Measurements from ENCODE around the gene RUNX3.

RUNX3 gene

GRCh38 chr1:24945354-24946326, 15.6 kb upstream of the RUNX3 start:
- no peak for DNase-seq

GRCh38 chr1:24944318-24944717, 14.2 kb upstream of the RUNX3 start:
- DNase-seq: no peak

DNA sequence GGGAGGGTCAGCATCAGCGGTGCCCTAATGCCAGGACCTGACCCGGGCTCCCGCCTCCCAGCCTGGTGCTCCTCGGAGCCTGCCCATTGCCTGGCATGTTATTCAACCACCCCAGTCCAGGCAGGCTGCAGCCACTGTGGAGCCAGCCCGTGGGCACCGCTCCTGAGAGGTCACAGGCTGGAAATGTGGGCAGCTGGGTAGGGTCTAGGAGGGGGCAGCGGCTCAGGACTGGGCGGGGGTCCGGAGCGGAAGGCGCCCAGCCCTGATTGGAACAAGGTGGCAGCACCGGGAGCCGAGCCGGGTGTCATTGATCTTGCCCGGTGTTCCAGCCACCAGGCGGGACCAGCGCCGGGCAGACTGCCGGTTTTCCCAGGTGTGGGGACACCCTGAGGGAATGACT, 12.7 kb upstream of the RUNX3 start:
- no peak for DNase-seq

GRCh38 chr1:24941564-24941963, 11.5 kb upstream of the RUNX3 start:
- no peak for DNase-seq

GRCh38 chr1:24940231-24940630, 10.2 kb upstream of the RUNX3 start:
- no peak for DNase-seq

DNA sequence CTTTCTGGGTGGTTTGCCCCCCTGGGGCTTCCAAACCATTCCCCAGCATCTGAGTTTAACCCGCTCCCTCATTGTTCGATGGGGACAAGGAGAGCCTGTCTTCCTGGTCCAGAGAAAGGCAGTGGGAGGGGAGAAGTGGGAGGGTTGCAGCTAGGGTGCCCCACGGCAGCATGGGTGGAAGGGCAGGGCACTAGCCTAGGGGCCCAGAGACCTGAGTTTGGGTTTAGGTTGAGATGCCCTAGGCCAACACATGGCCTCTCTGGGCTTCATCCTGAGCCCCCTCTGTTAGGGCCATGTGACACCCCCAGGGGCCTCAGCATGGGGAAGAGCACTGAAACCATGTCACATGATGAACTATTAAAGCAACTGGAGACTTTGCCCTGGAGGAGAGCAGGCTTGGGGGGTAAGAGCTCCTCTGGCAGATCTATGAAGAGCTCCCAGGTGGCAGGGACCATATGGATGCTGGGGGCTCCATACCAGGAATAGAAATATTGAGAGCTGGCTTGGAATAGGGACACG, 9.7 kb upstream of the RUNX3 start:
- no peak for DNase-seq

DNA sequence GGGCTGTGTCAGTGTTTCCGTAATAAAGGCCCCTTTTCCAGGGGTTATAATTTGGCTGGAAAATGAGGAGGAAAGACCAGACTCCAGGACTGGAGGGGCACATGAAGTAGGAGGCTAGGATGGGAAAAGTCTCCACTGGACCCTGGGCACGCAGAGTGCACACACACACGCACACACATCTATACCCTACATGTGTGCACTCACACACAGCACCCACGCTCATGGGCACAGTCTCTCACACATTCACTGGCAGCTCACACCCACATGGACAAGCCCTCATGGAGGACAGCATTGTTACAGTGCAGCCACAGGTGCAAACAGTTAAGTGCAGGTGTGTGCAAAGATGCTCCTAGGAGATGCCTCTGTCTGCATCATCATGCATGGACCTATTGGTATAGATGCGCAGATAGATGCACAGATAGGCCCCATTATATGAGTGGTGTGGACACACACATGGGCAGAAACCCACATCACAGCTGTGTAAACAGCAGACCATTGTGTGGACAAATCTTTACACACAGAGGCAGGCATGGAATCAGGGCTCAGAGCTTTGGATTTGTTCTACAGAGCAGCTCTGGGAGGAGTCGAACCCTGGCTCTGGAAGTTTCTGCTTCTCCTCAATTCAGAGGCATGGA, 9.1 kb upstream of the RUNX3 start:
- DNase-seq: no peak

GRCh38 chr1:24938276-24938675, 8.2 kb upstream of the RUNX3 start:
- DNase-seq: no peak

- DNase-seq: no peak
These were observed 6.6 kb upstream of the RUNX3 start for GRCh38 chr1:24936684-24937083.

GRCh38 chr1:24935615-24936484, 5.8 kb upstream of the RUNX3 start:
- DNase-seq: no peak

DNA sequence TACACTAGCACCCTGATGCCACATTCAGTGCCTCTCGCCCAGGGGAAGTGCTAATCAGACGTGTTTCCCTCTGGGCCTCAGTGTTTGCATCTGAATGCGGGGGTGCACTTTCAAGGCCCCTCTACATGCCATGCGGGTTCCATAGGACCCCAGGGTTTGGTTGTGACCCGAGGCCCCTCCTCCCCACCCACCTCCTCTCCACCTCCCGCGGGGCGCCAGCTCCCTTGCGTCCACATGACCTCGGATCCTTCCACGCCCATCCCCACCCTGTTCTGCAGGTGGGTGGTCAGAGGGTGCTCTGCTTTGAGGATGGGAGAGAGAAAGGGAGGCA, 5.1 kb upstream of the RUNX3 start:
- DNase-seq: no peak

GRCh38 chr1:24934310-24935195, 4.5 kb upstream of the RUNX3 start:
- DNase-seq: no peak

GRCh38 chr1:24933468-24933867, 3.4 kb upstream of the RUNX3 start:
- DNase-seq: no peak

DNA sequence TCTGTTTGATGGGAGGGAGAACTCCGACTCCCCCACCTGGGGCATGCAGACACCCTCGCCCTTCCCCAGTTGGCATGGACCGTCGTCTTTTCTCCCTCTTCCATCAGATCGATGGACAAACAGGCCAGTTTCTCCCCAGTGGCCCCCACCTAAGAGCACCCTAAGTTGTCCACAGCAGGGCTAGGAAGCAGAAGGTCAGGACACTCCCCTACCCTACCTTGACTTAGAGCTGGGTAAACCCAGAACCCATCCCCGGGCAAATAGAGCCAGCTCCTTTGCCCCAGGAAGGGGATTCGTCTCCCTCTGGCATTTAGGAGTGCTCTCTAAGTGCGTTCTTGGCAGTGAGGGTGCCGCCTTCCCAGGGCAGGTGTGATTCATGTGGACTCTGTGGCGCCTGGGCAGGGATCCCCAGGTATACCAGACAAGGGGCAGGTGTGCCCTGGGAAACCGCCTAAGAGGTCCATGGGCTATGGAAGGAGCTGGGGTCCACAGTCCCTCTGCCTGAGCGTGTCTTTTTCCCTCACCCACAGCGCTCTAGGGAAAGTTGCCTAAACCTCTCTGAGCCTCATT, 2.7 kb upstream of the RUNX3 start:
- no peak for DNase-seq

DNA sequence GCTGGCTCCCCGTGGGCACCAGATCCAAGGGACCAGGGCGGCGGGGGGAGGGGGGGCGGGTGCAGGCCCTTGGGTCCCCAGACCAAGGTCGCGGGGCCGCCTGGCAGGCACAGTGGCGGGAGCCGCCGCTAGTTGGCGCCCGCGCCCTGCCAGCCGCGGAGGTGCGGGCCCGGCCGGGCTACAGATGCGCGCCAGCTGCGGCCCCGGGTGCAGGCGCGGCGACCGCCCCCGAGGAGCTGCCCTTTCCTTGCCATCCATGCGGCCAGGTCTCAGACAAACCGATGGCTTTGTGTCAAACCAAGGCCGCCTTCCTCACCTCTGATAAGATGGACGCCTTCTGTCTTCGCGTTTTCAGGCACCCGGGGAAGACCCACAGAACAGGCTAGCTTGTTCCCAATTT, 2.2 kb upstream of the RUNX3 start:
- peak; percentile 58 to 62 for DNase-seq

DNA sequence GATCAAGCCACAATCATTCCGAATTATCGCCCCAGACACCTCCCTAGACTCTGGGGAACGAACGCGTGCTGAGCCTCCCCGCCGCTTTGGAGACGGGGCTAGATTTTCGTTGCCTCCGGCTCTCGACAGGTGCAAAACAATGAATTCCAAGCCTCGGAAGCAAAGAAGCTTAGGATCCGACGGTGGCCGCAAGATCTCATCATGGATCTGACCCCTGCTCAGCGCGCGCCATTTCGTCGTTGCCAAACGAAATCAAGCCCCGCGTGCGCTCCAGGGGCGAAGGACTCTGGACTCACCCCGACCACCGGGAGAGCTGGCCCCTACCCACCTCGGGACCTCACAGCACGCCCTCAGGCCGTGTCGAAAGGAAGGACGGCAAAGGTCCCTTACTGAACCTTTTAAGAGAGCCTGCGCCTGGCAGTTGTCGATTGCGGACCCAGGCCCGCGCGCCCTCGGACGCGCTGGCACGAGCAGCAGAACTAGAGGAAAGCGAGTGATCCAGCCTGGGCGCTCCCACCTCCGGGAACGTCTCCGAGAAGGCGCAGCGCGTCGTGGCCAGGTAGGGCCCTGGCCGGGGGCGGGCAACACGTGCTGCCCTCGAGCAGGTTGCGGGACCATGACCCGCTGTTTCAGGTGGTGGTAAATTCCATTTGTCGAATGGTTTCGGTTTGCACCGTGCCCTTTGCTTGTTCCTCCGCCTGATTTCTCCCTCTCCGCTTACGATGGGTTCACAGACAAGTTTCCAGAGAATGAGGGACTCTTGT, 1.6 kb upstream of the RUNX3 start:
- DNase-seq: no peak

DNA sequence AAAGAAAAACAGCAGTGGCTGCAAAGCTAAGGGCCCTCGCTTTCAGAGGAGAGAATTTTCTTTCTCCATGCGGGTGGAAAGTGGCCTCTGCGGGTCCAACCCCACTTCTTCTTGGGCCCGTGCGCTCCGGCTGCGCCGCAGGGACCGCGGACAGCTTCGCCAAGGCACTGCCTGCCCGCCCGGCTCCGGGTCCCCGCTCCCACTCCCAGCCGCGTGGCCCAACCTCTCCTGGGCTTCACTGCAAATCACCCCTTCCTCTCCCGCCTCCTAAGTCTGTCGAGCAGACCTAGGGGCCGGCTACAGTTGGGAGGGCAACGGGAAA, 1.0 kb upstream of the RUNX3 start:
- DNase-seq: no peak

DNA sequence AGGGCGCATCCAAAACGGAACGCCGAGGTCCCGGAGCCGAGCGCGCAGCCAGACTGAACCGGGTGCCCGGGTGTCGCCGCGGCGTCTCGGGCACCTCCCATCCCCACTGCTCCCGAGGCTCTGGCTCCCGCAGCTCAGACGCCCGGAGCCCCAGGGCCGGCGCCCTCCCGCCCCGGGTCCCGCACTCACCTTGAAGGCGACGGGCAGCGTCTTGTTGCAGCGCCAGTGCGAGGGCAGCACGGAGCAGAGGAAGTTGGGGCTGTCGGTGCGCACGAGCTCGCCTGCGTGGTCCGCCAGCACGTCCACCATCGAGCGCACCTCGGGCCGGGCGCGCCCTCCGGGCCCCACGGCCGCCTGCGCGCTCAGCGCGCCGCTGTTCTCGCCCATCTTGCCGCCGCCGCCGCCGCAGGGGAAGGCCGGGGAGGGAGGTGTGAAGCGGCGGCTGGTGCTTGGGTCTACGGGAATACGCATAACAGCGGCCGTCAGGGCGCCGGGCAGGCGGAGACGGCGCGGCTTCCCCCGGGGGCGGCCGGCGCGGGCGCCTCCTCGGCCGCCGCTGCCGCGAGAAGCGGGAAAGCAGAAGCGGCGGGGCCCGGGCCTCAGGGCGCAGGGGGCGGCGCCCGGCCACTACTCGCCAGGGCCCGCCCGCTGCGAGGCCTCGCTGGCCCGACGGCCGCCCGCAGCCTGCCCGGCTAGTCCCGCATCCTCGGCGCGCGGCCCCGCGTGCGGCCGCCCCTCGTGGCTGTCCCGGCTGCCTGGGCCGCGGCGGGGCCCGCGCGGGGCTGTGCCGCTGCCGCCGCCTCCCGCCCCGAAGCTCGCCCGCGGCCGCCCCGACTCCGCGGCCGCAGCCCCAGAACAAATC, 447 bp downstream of the RUNX3 start:
- DNase-seq: peak; percentile 47 to 55

DNA sequence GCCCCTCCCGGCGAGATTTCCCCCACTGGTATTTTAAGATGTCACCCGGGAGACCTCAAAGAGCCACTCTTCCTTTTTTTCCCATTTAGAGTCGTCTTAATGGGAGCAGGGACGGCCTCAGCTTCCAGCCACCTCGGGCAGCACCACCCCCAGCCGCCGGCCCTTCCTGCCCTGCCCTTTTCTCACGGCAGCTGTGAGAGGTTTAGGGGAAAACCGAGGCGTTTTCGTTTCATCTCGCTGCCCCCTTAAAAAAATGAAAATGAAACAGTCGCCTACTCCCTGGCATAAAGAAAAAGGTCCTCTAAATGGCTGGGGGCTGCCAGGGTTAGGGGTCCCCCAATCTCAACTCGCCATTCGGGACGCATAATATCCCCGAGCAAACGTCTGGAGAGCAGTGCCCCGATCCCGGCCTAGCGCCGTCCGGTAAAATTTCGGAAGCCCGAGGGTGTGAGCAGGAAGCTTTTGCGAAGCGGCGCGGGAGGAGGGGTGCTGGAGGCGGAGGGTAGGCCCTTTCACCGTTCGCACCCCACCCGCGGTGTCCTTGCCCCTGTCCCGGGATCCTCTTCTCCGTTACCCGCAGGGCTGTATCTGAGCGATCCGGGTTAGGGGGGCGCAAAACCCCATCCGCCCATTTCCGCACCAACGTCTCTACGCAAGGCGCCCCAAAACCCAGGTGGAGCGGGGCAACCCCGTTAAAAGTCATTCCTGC, 1.2 kb downstream of the RUNX3 start:
- DNase-seq: peak; percentile 57 to 67

Data from CD4-positive, alpha-beta T cell treated with Interleukin-4 for 1 hour (primary cell).